T1000 (cell line): ENCODE measurements around the gene KIAA1755.
"Not testable (repeated sequence)": the region's sequence is repeated elsewhere in the genome, so short reads cannot be mapped to it uniquely, and the experiment has no call there.

Experiments used
- DNase-seq: peaks from one replicate; lab custom pipeline; 2025; ENCODE audit warnings: mixed read lengths; lab: John Stamatoyannopoulos, UW

Gene KIAA1755

DNA sequence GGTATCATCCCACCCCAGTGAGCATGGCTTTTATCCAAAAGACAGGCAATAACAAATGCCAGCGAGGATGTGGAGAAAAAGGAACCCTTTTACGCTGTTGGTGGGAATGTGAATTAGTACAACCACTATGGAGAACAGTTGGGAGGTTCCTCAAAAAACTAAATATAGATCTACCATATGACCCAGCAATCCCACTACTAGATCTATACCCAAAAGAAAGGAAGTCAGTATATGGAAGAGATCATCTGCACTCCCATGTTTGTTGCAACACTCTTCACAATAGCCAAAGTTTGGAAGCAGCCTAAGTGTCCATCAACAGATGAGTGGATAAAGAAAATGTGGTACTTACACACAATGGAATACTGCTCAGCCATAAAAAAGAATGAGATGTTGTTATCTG, 5.9 kb upstream of the KIAA1755 start:
- DNase-seq = no peak

GRCh38 chr20:38262931-38263330, 2.4 kb upstream of the KIAA1755 start:
- no peak for DNase-seq

- DNase-seq = no peak
Observed at GRCh38 chr20:38261054-38261390, 487 bp upstream of the KIAA1755 start.

GRCh38 chr20:38260025-38260377, 534 bp downstream of the KIAA1755 start:
- DNase-seq = no peak

DNA sequence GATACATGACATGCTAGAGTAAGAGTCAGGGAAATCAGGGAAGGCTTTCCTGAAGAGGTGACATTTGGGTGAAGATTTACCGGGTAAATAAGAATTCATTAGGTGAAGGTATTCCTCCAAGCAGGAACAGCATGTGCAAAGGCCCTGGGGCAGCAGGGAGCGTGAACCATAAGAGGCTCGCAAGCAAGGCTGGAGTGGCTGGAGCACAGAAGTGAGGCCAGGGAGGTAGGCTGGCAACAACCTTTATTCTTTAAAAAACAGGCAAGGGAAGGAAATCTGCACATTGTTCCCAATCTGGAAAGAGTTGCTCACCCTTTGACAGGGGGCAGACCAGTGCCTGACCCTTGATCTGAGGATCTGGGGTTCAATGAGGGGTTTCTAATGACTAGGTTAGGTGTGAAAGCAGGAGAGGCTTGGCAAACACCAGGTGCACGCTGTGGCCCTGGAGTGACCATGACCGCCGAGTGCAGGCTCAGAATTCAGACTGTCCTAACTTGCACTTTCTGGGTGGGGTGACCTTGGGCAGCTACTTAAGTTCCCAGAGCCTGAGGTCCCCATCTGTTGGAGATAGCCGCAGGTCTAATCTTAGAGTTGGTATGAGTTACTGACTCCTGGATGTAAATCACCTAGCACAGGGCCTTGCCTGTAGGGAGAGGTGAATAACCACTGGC, 1.9 kb downstream of the KIAA1755 start:
- no peak for DNase-seq

GRCh38 chr20:38256966-38257365, 3.6 kb downstream of the KIAA1755 start:
- no peak for DNase-seq

GRCh38 chr20:38256021-38256420, 4.5 kb downstream of the KIAA1755 start:
- DNase-seq = no peak

DNA sequence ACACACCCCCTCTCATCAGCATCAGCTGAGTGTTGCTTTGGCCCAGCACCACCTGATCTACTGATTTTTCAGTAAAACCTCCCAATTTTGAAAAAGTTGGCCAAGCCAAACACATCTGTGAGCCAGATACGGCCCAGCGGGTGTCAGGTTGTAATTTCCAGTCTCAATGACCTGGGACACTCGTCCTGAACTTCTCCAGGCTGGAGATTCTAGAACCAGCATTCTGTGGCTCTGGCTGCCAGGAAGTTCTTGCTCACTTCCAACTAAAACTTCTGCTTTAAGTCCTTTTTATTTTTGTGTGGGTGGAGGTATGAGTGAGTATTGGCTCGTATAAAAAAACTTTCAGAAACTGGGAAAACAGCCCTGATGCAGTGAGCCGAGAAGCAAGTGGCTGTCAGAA, 5.1 kb downstream of the KIAA1755 start:
- no peak for DNase-seq

- not testable (repeated sequence) for DNase-seq
Observed at GRCh38 chr20:38254621-38255020, 5.9 kb downstream of the KIAA1755 start.

- DNase-seq = no peak
Observed at GRCh38 chr20:38253571-38253970, 7.0 kb downstream of the KIAA1755 start.

GRCh38 chr20:38252292-38253288, 7.9 kb downstream of the KIAA1755 start:
- no peak for DNase-seq

DNA sequence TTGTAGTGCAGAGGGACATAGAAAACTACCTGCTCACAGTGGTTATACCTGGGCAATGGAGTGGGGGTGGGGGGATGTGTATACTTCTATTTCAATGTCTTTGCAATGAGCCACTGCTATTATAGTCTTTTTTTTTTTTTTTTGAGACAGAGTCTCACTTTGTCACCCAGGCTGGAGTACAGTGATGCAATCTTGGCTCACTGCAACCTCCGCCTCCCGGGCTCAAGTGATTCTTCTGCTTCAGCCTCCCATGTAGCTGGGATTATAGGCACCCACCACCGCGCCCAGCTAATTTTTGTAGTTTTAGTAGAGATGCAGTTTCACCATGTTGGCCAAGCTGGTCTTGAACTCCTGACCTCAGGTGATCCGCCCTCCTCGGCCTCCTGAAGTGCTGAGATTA, 9.1 kb downstream of the KIAA1755 start:
- DNase-seq = not testable (repeated sequence)

DNA sequence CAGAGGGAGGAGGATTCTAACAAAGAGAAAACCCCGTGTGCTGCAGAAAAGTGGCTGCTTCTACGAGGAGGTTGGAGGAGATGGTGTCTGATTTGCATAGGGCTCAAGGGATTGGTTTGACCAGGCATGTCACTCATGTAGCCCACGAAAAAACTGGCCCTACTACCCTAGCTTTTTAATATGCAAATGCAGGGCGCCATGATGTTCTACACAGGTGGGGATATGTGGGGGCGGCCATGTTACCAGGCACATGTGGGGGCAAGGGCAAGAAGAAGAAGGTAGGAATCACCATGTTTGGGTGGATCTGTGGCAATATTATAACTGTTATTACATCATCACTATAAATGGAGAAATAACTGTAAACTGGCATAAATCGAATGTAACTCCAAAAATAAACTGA, 9.9 kb downstream of the KIAA1755 start:
- no peak for DNase-seq

DNA sequence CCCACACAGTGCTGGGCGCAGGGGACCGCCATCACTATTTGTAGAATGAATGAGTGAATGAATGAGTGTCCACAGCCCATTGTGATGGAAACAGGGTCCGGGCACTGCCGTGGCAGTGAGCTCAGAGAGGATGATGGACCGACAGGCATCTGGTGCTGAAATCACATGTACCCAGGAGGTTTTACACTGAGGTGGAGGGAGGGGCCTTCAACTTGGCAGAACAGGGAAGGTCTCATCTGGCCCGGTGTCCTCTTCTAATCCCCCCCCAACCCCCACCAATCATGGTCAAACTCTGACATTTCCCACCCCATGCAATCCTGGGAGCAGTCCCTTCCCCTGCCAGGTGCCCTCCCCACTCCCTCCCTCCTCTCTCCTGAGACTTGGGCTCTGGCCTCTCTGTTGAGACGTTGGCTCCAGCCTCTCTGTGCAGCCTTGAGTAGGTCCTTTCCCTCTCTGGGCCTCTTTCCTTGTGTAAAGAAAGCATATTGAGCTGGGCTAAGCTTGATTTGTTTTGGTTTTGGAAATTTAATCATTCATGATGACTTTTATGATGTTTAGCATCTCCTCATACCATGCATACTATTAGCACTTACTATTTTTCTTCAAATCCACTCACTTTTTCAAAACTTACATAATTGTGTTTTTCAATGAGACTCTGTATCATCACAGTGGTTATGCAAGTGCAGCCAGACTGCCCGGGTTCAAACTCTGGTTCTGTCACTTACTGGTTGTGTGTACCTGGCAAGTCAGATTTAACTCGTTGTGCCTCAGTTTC, 10.8 kb downstream of the KIAA1755 start:
- DNase-seq = no peak

DNA sequence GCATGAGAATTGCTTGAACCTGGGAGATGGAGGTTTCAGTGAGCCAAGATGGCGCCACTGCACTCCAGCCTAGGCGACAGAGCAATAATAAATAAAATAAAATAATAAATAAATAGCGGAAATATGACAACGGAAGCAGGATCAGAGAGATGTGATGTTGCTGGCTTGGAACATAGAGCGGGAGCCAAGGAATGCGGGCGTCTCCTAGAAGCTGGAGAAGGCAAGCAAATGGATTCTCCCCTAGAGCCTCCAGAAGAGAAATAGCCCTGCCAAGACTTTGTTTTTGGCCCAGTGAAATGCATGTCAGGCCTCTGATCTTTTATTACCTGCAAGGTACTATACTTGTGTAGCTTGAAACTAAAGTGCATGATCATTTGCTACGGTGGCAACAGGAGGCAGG, 12.4 kb downstream of the KIAA1755 start:
- no peak for DNase-seq

- not testable (repeated sequence) for DNase-seq
Observed at GRCh38 chr20:38247725-38248124, 12.8 kb downstream of the KIAA1755 start.

GRCh38 chr20:38247166-38247509, 13.4 kb downstream of the KIAA1755 start:
- no peak for DNase-seq

DNA sequence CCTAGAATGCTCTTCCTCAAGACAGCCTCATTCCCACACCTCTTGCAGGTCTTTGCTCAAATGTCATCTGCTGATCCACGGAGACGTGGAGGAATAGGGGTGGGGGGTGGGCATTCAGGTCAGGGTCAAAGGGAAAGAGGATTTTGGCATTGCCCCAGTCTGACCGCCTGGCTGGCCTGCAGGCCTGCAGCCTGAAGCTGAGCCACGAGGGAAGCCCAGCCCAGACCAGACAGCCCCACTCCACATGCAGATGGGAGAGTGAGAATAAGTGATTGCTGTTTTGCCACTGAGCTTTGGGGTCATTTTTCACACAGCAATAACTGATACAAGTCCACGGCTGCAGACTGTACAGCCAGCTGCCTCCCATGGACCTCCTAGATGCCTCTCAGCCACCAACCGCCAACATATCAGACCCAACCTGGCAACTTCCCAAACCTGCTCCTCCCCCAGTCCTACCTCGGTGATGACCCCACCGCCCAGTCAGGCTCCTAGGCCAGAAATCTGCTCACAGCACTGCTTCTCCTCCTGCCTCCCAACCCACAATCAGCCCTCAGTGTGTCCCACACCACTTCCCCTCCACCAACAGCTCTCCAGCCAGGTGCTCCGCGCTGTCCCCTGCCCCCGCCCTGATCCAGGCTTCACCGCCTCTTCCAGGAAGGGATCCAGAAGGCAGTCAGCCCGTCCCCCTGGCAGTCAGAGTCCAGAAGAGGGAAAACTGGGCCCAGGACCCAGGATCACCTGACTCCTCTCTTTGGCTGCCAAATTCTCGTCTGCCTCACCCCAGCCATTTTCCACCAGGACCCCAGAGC, 14.0 kb downstream of the KIAA1755 start:
- no peak for DNase-seq

DNA sequence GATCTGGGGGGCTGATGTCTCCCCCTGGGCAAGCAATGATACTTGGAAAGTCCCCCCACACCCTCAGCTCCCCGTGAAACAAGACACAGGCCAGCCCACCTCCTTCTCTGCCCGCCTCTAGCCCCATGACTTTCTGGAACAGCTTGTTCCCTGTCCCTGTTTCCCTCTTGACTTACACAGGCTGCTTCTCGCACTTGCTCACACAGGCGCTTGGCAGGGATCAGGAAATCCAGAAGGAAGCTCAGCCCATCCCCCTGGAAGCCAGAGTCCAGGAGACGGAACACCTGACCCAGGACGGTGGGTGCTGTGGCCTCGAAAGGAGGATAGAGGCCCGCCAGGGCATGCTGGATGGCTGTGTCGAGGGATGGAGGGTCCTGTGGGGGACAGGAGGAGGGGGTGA, 14.8 kb downstream of the KIAA1755 start:
- DNase-seq = no peak

DNA sequence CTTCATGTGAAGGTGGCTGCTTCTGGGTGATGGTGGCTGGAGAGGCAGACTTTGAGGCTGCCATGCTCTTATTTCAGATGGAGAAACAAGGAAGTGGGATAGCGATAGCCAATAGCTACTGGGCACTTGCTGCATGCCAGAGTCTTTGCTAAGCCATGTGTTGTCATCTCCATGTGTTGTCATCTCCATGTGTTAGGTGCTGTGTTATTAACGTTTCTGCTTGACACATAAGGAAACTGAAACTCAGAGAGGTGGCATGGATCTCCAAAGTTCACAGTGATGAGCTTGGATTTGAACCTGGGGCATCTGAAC, 16.9 kb downstream of the KIAA1755 start:
- no peak for DNase-seq

- peak; percentile 14 for DNase-seq
Observed at GRCh38 chr20:38242848-38243708, 17.5 kb downstream of the KIAA1755 start.
